ENCODE measurements around the gene DYNLT4. TPM values are rescaled to one million over a fixed set of nuclear protein-coding genes. Genes with fewer than 3 reads are reported as not detected.
A peak's percentile ranks its signal among the peaks of the same experiment; 100 is the strongest.

The DYNLT4 gene
- total and polyA plus RNA-seq, 2 of the 13 experiments (the other 11 are each of a cell fraction or from before 2014, with no cell fraction given) = 0.77 TPM; not detected in 1

GRCh38 chr1:44807364-44808062 lies 362 bp upstream of the DYNLT4 start (continued):
- peak; percentile 52; the same call in 1 of the 2 replicates for TF ChIP-seq ZBTB49 (CRISPR knock-in tag; IDR thresholded peaks at IDR 0.05; ENCODE audit: borderline replicate concordance)
- no peak for TF ChIP-seq NR3C1 (CRISPR knock-in tag; IDR thresholded peaks at IDR 0.05)
- peak; percentile 44 for TF ChIP-seq AGO2 (optimal IDR thresholded peaks at IDR 0.05; ENCODE audit: low read depth, low read length)
- peak; percentile 92 for TF ChIP-seq SALL1 (CRISPR knock-in tag; IDR thresholded peaks at IDR 0.05)
- TF ChIP-seq ZNF790 (CRISPR knock-in tag; IDR thresholded peaks at IDR 0.05; ENCODE audit: borderline replicate concordance) = no peak
- no peak; the same call in 1 of the 2 replicates for TF ChIP-seq PHF8 (CRISPR knock-in tag; IDR thresholded peaks at IDR 0.05)
- peak; percentile 30; the same call in 1 of the 2 replicates for TF ChIP-seq TSC22D2 (CRISPR knock-in tag; IDR thresholded peaks at IDR 0.05; ENCODE audit: borderline replicate concordance)
- TF ChIP-seq, protein P1, sequence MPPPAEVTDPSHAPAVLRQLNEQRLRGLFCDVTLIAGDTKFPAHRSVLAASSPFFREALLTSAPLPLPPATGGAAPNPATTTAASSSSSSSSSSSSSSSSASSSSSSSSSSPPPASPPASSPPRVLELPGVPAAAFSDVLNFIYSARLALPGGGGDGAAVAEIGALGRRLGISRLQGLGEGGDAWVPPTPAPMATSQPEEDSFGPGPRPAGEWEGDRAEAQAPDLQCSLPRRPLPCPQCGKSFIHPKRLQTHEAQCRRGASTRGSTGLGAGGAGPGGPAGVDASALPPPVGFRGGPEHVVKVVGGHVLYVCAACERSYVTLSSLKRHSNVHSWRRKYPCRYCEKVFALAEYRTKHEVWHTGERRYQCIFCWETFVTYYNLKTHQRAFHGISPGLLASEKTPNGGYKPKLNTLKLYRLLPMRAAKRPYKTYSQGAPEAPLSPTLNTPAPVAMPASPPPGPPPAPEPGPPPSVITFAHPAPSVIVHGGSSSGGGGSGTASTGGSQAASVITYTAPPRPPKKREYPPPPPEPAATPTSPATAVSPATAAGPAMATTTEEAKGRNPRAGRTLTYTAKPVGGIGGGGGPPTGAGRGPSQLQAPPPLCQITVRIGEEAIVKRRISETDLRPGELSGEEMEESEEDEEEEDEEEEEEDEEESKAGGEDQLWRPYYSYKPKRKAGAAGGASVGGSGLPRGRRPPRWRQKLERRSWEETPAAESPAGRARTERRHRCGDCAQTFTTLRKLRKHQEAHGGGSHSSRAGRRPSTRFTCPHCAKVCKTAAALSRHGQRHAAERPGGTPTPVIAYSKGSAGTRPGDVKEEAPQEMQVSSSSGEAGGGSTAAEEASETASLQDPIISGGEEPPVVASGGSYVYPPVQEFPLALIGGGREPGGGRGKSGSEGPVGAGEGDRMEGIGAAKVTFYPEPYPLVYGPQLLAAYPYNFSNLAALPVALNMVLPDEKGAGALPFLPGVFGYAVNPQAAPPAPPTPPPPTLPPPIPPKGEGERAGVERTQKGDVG (CRISPR knock-in tag; IDR thresholded peaks at IDR 0.05; ENCODE audit: borderline replicate concordance) = 0 out of 2 replicates have a peak, but pooled peaks have one; percentile 73
- TF ChIP-seq, protein P2, sequence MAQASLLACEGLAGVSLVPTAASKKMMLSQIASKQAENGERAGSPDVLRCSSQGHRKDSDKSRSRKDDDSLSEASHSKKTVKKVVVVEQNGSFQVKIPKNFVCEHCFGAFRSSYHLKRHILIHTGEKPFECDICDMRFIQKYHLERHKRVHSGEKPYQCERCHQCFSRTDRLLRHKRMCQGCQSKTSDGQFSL (CRISPR knock-in tag; IDR thresholded peaks at IDR 0.05) = 0 out of 2 replicates have a peak, but pooled peaks have one; percentile 29
- TF ChIP-seq MBD4 (IDR thresholded peaks at IDR 0.05; ENCODE audit: borderline replicate concordance, low read length) = no peak
- TF ChIP-seq JUN (CRISPR knock-in tag; IDR thresholded peaks at IDR 0.05) = peak; percentile 85
- peak; percentile 86 for TF ChIP-seq ZNF709 (CRISPR knock-in tag; IDR thresholded peaks at IDR 0.05)
- peak; percentile 76; the same call in 1 of the 2 replicates for TF ChIP-seq GATAD2A (CRISPR knock-in tag; IDR thresholded peaks at IDR 0.05)
- no peak for TF ChIP-seq NCOR1 (IDR thresholded peaks at IDR 0.05; ENCODE audit: borderline replicate concordance, low read length)
- 0 out of 2 replicates have a peak, but pooled peaks have one; percentile 8 for TF ChIP-seq ZKSCAN8 (CRISPR knock-in tag; IDR thresholded peaks at IDR 0.05; ENCODE audit: borderline replicate concordance)
- TF ChIP-seq ZNF263 (CRISPR knock-in tag; IDR thresholded peaks at IDR 0.05) = no peak
- TF ChIP-seq STAT5B (CRISPR knock-in tag; IDR thresholded peaks at IDR 0.05) = no peak
- TF ChIP-seq NCOA1 (CRISPR knock-in tag; IDR thresholded peaks at IDR 0.05) = peak; percentile 75; the same call in 1 of the 2 replicates
- 0 out of 2 replicates have a peak, but pooled peaks have one; percentile 18 for TF ChIP-seq ATF6 (CRISPR knock-in tag; conservative IDR thresholded peaks at IDR 0.05)
- TF ChIP-seq ZNF567 (CRISPR knock-in tag; IDR thresholded peaks at IDR 0.05; ENCODE audit: borderline replicate concordance) = peak; percentile 98
- TF ChIP-seq SIX4 (CRISPR knock-in tag; IDR thresholded peaks at IDR 0.05) = no peak
- TF ChIP-seq ZNF558 (CRISPR knock-in tag; IDR thresholded peaks at IDR 0.05; ENCODE audit: borderline replicate concordance) = peak; percentile 73; the same call in 1 of the 2 replicates
- peak; percentile 32 for TF ChIP-seq PHF5A (CRISPR knock-in tag; IDR thresholded peaks at IDR 0.05; ENCODE audit: low read depth, unreplicated experiment)
